ENCODE data around the gene CCNT2.

- TF ChIP-seq CTCF (conservative IDR thresholded peaks at IDR 0.05; ENCODE audit: low read length), result no peak
- TF ChIP-seq EZH2phosphoT487 (IDR thresholded peaks at IDR 0.05; ENCODE audit: borderline replicate concordance, low read depth, low read length), result no peak
These were observed 32.3 kb downstream of the CCNT2 start for GRCh38 chr2:134950886-134951285.

Data from OCI-LY7 (cell line).